OCI-LY1 (cell line): ENCODE data around the gene DCTN5.

Source experiments
- EZH2 ChIP-seq: fragments of 200-600 bp; sonication (generic), shearing (Covaris generic); IDR thresholded peaks from 2 replicates; pipeline ENCODE4 v1.8.0; 2017; ENCODE audit warnings: borderline replicate concordance, mixed run types, mild to moderate bottlenecking, antibody characterized with exemption, low read length, moderate library complexity, mixed read lengths
- TF ChIP-seq, protein P1 (sequence below): fragments of 200-600 bp; sonication (generic), shearing (Covaris generic); IDR thresholded peaks from 2 replicates; pipeline ENCODE4 v1.5.1; 2017; ENCODE audit warnings: mild to moderate bottlenecking, antibody characterized with exemption, low read length, moderate library complexity, mixed read lengths

DNA sequence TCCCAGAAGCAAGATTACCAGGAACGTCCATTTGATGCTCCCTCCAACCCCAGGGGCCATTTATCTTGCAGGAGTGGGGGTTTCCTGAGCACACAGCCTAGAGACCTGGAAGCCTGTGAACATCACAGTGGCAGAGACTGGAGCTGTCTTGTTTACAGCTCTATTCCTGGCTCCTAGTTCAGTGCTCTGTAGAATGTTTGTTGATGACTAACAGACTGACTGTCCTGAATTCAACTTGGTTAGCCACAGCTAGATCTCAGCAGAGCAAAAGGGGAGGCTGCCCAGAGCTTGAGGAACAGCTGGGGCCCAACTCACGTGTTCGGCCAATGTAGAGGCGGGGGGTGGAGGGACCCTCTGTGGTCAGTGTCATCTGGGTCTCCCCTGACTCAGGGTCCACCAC is 65.2 kb downstream of the DCTN5 start:
- TF ChIP-seq, protein P1, sequence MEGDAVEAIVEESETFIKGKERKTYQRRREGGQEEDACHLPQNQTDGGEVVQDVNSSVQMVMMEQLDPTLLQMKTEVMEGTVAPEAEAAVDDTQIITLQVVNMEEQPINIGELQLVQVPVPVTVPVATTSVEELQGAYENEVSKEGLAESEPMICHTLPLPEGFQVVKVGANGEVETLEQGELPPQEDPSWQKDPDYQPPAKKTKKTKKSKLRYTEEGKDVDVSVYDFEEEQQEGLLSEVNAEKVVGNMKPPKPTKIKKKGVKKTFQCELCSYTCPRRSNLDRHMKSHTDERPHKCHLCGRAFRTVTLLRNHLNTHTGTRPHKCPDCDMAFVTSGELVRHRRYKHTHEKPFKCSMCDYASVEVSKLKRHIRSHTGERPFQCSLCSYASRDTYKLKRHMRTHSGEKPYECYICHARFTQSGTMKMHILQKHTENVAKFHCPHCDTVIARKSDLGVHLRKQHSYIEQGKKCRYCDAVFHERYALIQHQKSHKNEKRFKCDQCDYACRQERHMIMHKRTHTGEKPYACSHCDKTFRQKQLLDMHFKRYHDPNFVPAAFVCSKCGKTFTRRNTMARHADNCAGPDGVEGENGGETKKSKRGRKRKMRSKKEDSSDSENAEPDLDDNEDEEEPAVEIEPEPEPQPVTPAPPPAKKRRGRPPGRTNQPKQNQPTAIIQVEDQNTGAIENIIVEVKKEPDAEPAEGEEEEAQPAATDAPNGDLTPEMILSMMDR, result no peak
- no peak for TF ChIP-seq EZH2
